Neural crest cell (in vitro differentiated cells): Measurements from ENCODE around the gene GMCL2. TPM values are rescaled to one million over a fixed set of nuclear protein-coding genes. Genes with fewer than 3 reads are reported as not detected.

Experiments used
- DNase-seq: peaks from one replicate; pipeline ENCODE4 v3.0.0; 2021; ENCODE audit warnings: low read depth, mixed read lengths, low spot score
- H3K27ac Mint-ChIP-seq: one replicate; pipeline ENCODE4 v1.8.0; 2021; ENCODE audit warnings: mild to moderate bottlenecking, mixed read lengths; ENCODE audit not compliant: unreplicated experiment
- H3K27me3 Mint-ChIP-seq: 2 replicates; pipeline ENCODE4 v1.8.0; 2021; ENCODE audit warnings: low read depth, mild to moderate bottlenecking, mixed read lengths
- H3K36me3 Mint-ChIP-seq: 2 replicates; pipeline ENCODE4 v1.8.0; 2021; ENCODE audit warnings: low read depth, mild to moderate bottlenecking, mixed read lengths
- H3K4me1 Mint-ChIP-seq: 2 replicates; pipeline ENCODE4 v1.8.0; 2021; ENCODE audit warnings: mixed read lengths
- H3K4me3 Mint-ChIP-seq: one replicate; pipeline ENCODE4 v1.8.0; 2021; ENCODE audit warnings: mild to moderate bottlenecking, mixed read lengths
- H3K9me3 Mint-ChIP-seq: 2 replicates; pipeline ENCODE4 v1.8.0; 2021; ENCODE audit warnings: mixed read lengths
- CTCF ChIP-seq: fragments of 200-600 bp; sonication (generic); conservative IDR thresholded peaks from 2 replicates; pipeline ENCODE4 v1.5.0; 2021; ENCODE audit warnings: antibody characterized with exemption, mild to moderate bottlenecking
- total RNA-seq: library from RNA; stranded (reverse); gene quantifications from 2 replicates; pipeline ENCODE4 v1.2.1, GENCODE V29; 2021

The GMCL2 gene
- total RNA-seq, 1 donor from 2014 or later, result not detected

DNA sequence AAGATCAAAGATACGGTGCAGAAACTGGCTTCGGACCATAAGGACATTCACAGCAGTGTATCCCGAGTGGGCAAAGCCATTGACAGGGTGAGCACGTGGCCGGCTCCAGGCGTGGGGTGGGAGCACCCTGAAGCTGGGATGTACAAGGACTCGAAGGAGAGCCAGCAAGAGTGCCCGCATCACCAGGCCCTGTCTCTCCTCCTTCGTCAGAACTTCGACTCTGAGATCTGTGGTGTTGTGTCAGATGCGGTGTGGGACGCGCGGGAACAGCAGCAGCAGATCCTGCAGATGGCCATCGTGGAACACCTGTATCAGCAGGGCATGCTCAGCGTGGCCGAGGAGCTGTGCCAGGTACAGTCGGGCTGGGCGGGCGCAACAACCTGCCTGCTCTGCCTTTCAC, 44.5 kb downstream of the GMCL2 start:
- no peak for DNase-seq
- no peaks in the 10 kb centered on the region for H3K27me3 Mint-ChIP-seq
- H3K27ac Mint-ChIP-seq, result no peak overlapping the region
- H3K9me3 Mint-ChIP-seq, result no peaks in the 10 kb centered on the region
- no peak for TF ChIP-seq CTCF
- peaks cover 7% of the 10 kb centered on the region for H3K36me3 Mint-ChIP-seq
- no peak overlapping the region for H3K4me3 Mint-ChIP-seq
- H3K4me1 Mint-ChIP-seq, result no peaks in the 10 kb centered on the region

GRCh38 chr5:178141550-178141949, 45.6 kb downstream of the GMCL2 start:
- H3K36me3 Mint-ChIP-seq, result peaks cover 5% of the 10 kb centered on the region
- no peak for TF ChIP-seq CTCF
- H3K9me3 Mint-ChIP-seq, result no peaks in the 10 kb centered on the region
- DNase-seq, result no peak
- no peaks in the 10 kb centered on the region for H3K27me3 Mint-ChIP-seq
- H3K4me1 Mint-ChIP-seq, result no peaks in the 10 kb centered on the region
- no peak overlapping the region for H3K4me3 Mint-ChIP-seq
- H3K27ac Mint-ChIP-seq, result no peak overlapping the region

DNA sequence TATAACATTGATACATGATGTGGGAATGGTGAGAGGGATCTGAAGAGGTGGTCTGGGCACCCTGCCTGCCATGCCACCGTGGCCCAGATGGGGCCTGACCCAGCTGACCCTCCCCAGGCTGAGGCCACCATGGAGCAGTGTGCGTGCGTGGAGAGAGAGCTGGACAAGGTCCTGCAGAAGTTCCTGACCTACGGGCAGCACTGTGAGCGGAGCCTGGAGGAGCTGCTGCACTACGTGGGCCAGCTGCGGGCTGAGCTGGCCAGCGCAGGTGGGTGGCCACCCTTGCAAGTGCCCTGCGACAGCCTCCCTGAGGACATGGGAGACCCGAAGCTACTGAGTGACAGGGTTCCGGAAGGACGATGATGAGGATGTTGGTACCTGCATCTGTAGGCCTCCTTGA, 49.2 kb downstream of the GMCL2 start:
- H3K27ac Mint-ChIP-seq, result no peak overlapping the region
- no peak for TF ChIP-seq CTCF
- DNase-seq, result no peak
- peaks cover 8% of the 10 kb centered on the region for H3K4me1 Mint-ChIP-seq
- no peak overlapping the region for H3K4me3 Mint-ChIP-seq
- no peaks in the 10 kb centered on the region for H3K9me3 Mint-ChIP-seq
- no peaks in the 10 kb centered on the region for H3K36me3 Mint-ChIP-seq
- H3K27me3 Mint-ChIP-seq, result no peaks in the 10 kb centered on the region

- DNase-seq, result no peak
- TF ChIP-seq CTCF, result no peak
- H3K27me3 Mint-ChIP-seq, result no peaks in the 10 kb centered on the region
- H3K4me1 Mint-ChIP-seq, result peaks cover 8% of the 10 kb centered on the region
- H3K27ac Mint-ChIP-seq, result no peak overlapping the region
- H3K4me3 Mint-ChIP-seq, result no peak overlapping the region
- H3K9me3 Mint-ChIP-seq, result no peaks in the 10 kb centered on the region
- no peaks in the 10 kb centered on the region for H3K36me3 Mint-ChIP-seq
These were observed 50.2 kb downstream of the GMCL2 start for GRCh38 chr5:178136990-178137389.

Other genes starting within 250 kb of the GMCL2 start
- gene PROP1, start 191.1 kb downstream of the GMCL2 start, total RNA-seq, result not detected in 2 replicates
- gene N4BP3, start 73.8 kb downstream of the GMCL2 start, total RNA-seq, result 1.3 and 1.4 TPM in 2 replicates
- gene RMND5B, start 56.4 kb downstream of the GMCL2 start, total RNA-seq, result 42.4 and 43.5 TPM in 2 replicates
- 169 and 174 TPM in 2 replicates for gene NHP2, start 33.5 kb downstream of the GMCL2 start, total RNA-seq
- gene HNRNPAB, start 17.2 kb upstream of the GMCL2 start, total RNA-seq, result 464 and 466 TPM in 2 replicates
- gene PHYKPL, start 45.4 kb upstream of the GMCL2 start, total RNA-seq, result 53.9 and 55.7 TPM in 2 replicates